Measurements from ENCODE around the gene COA1.

DNA sequence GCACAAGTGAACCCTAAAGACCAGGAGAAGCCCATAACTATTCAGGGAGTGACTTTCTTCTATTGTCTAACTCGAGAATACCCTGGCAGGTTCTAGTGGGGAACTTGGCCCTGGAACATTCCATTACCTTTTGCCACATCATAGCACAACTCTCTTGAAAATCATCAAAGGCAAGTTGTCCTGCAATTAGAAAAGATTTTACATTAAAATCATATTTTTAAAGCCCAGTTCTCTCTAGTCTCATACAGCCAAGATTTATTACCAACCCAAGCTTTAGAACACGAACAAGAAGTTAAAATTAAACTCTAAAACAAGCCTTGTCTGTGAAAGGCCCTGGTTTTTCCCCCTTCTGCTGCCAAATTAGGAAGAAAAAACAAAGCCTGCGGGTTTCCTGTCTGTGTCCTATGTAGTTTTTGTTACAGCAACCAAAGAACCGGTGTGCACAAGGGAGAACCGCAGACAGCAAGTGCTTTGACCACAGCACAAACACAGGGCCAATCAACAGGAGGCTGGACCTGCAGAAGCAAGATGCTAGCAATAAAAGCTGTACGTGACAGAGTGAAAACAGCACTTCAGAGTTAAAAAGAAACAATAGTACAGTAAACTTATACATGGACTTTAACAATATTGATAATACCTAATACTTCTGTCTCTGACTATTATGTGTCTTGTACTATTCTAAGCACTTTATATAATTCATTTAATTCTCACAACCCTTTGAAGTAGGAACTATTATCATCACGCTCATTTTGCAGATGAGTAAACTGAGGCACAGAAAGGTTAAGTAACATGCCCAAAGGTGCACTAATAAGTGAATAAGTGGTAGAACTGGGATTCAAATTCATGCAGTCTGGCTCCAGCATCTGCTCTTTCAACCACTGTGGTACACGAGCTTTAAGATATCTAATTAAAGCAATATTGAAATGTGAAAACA is 80.6 kb downstream of the COA1 start:
- TF ChIP-seq, protein P1, sequence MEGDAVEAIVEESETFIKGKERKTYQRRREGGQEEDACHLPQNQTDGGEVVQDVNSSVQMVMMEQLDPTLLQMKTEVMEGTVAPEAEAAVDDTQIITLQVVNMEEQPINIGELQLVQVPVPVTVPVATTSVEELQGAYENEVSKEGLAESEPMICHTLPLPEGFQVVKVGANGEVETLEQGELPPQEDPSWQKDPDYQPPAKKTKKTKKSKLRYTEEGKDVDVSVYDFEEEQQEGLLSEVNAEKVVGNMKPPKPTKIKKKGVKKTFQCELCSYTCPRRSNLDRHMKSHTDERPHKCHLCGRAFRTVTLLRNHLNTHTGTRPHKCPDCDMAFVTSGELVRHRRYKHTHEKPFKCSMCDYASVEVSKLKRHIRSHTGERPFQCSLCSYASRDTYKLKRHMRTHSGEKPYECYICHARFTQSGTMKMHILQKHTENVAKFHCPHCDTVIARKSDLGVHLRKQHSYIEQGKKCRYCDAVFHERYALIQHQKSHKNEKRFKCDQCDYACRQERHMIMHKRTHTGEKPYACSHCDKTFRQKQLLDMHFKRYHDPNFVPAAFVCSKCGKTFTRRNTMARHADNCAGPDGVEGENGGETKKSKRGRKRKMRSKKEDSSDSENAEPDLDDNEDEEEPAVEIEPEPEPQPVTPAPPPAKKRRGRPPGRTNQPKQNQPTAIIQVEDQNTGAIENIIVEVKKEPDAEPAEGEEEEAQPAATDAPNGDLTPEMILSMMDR (IDR thresholded peaks at IDR 0.05), result no peak
- no peak for TF ChIP-seq EZH2 (IDR thresholded peaks at IDR 0.05; ENCODE audit: borderline replicate concordance, insufficient read depth, low read depth, low read length, poor library complexity, severe bottlenecking)
